ENCODE measurements around the gene ADGRD1.

ADGRD1 gene

GRCh38 chr12:131042834-131043245 is 89.1 kb downstream of the ADGRD1 start:
- DNase-seq (ENCODE audit: low read depth), result no peak

- DNase-seq (ENCODE audit: low read depth), result no peak
Measured at GRCh38 chr12:131043401-131043871, 89.7 kb downstream of the ADGRD1 start.

GRCh38 chr12:131044136-131044535 is 90.4 kb downstream of the ADGRD1 start:
- DNase-seq (ENCODE audit: low read depth), result no peak

- DNase-seq (ENCODE audit: low read depth), result no peak
Measured at GRCh38 chr12:131044760-131045381, 91.2 kb downstream of the ADGRD1 start.

GRCh38 chr12:131045705-131046460 is 92.2 kb downstream of the ADGRD1 start:
- no peak for DNase-seq (ENCODE audit: low read depth)

- DNase-seq (ENCODE audit: low read depth), result no peak
Measured at GRCh38 chr12:131046813-131047788, 93.4 kb downstream of the ADGRD1 start.

GRCh38 chr12:131047789-131048610 is 94.3 kb downstream of the ADGRD1 start:
- DNase-seq (ENCODE audit: low read depth), result no peak

GRCh38 chr12:131048611-131048990 is 94.9 kb downstream of the ADGRD1 start:
- no peak for DNase-seq (ENCODE audit: low read depth)

- DNase-seq (ENCODE audit: low read depth), result no peak
Measured at GRCh38 chr12:131049002-131049401, 95.3 kb downstream of the ADGRD1 start.

- DNase-seq (ENCODE audit: low read depth), result no peak
Measured at GRCh38 chr12:131049549-131050339, 96.0 kb downstream of the ADGRD1 start.

GRCh38 chr12:131050463-131051154 is 96.9 kb downstream of the ADGRD1 start:
- no peak for DNase-seq (ENCODE audit: low read depth)

- DNase-seq (ENCODE audit: low read depth), result no peak
Measured at GRCh38 chr12:131051155-131051473, 97.4 kb downstream of the ADGRD1 start.

- DNase-seq (ENCODE audit: low read depth), result no peak
Measured at GRCh38 chr12:131052063-131052781, 98.5 kb downstream of the ADGRD1 start.

GRCh38 chr12:131052929-131053328 is 99.2 kb downstream of the ADGRD1 start:
- no peak for DNase-seq (ENCODE audit: low read depth)

- DNase-seq (ENCODE audit: low read depth), result no peak
Measured at GRCh38 chr12:131053567-131053966, 99.9 kb downstream of the ADGRD1 start.

GRCh38 chr12:131054345-131055092 is 100.8 kb downstream of the ADGRD1 start:
- no peak for DNase-seq (ENCODE audit: low read depth)

GRCh38 chr12:131055093-131055465 is 101.4 kb downstream of the ADGRD1 start:
- DNase-seq (ENCODE audit: low read depth), result no peak

GRCh38 chr12:131055596-131056233 is 102.0 kb downstream of the ADGRD1 start:
- no peak for DNase-seq (ENCODE audit: low read depth)

Data from stimulated activated CD8-positive, alpha-beta memory T cell treated with anti-CD3 and anti-CD28 coated beads, Interleukin-12 subunit alpha, Interleukin-12 subunit beta, amount 100 ng/mL, for 1 hour (primary cell).